ENCODE measurements around the gene FAM50B. TPM values are rescaled to one million over a fixed set of nuclear protein-coding genes. Genes with fewer than 3 reads are reported as not detected.

The FAM50B gene
- total RNA-seq, 2 experiments from 2014 or later: 2.7 to 2.8 TPM

- ChIA-PET POLR2A (no interaction called here), CTCF (no interaction called here)
- DNase-seq (no peak), ATAC-seq (ENCODE audit: poor library complexity) (no peak)
- no peak overlapping the region for H3K4me3 Mint-ChIP-seq
- Histone ChIP-seq H3K27me3 (ENCODE audit: control insufficient read depth in 1 of 2, insufficient read depth in 2 of 2, low read length in 2 of 2) (no peaks in the 10 kb centered on the region), H3K36me3 (ENCODE audit: insufficient read depth, low read length) (no peaks in the 10 kb centered on the region), H3K9me3 (ENCODE audit: control insufficient read depth in 1 of 2, insufficient read depth in 1 of 2, low read length in 2 of 2) (no peaks in the 10 kb centered on the region), H3K27ac (ENCODE audit: low read depth in 1 of 2, low read length in 2 of 2) (no peak overlapping the region), H3K4me1 (ENCODE audit: insufficient read depth, low read length) (no peaks in the 10 kb centered on the region), H3K4me3 (ENCODE audit: low read length) (no peak overlapping the region)
- H3K4me1 Mint-ChIP-seq (ENCODE audit: low read depth): no peaks in the 10 kb centered on the region
- no peaks in the 10 kb centered on the region for H3K36me3 Mint-ChIP-seq (ENCODE audit: low read depth)
- no peak overlapping the region for H3K27ac Mint-ChIP-seq
- TF ChIP-seq, protein P1, sequence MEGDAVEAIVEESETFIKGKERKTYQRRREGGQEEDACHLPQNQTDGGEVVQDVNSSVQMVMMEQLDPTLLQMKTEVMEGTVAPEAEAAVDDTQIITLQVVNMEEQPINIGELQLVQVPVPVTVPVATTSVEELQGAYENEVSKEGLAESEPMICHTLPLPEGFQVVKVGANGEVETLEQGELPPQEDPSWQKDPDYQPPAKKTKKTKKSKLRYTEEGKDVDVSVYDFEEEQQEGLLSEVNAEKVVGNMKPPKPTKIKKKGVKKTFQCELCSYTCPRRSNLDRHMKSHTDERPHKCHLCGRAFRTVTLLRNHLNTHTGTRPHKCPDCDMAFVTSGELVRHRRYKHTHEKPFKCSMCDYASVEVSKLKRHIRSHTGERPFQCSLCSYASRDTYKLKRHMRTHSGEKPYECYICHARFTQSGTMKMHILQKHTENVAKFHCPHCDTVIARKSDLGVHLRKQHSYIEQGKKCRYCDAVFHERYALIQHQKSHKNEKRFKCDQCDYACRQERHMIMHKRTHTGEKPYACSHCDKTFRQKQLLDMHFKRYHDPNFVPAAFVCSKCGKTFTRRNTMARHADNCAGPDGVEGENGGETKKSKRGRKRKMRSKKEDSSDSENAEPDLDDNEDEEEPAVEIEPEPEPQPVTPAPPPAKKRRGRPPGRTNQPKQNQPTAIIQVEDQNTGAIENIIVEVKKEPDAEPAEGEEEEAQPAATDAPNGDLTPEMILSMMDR (IDR thresholded peaks at IDR 0.05): no peak
- H3K9me3 Mint-ChIP-seq: no peaks in the 10 kb centered on the region
- H3K27me3 Mint-ChIP-seq: peaks cover 7% of the 10 kb centered on the region
- intact Hi-C loops (cut with DNase I, micrococcal nuclease): no loop called here
Observed at GRCh38 chr6:3835055-3835731, 14.0 kb upstream of the FAM50B start.

- Histone ChIP-seq H3K27me3 (ENCODE audit: control insufficient read depth in 1 of 2, insufficient read depth in 2 of 2, low read length in 2 of 2) (no peaks in the 10 kb centered on the region), H3K9me3 (ENCODE audit: control insufficient read depth in 1 of 2, insufficient read depth in 1 of 2, low read length in 2 of 2) (no peaks in the 10 kb centered on the region), H3K4me3 (ENCODE audit: low read length) (no peak overlapping the region), H3K4me1 (ENCODE audit: insufficient read depth, low read length) (no peaks in the 10 kb centered on the region), H3K27ac (ENCODE audit: low read depth in 1 of 2, low read length in 2 of 2) (no peak overlapping the region), H3K36me3 (ENCODE audit: insufficient read depth, low read length) (no peaks in the 10 kb centered on the region)
- H3K27me3 Mint-ChIP-seq: peaks cover 7% of the 10 kb centered on the region
- no peaks in the 10 kb centered on the region for H3K36me3 Mint-ChIP-seq (ENCODE audit: low read depth)
- no peak overlapping the region for H3K4me3 Mint-ChIP-seq
- no peak for DNase-seq
- ATAC-seq (ENCODE audit: poor library complexity): no peak
- CTCF ChIA-PET: no interaction called here
- POLR2A ChIA-PET: no interaction called here
- TF ChIP-seq, protein P1 (IDR thresholded peaks at IDR 0.05): no peak
- no peaks in the 10 kb centered on the region for H3K9me3 Mint-ChIP-seq
- H3K4me1 Mint-ChIP-seq (ENCODE audit: low read depth): no peaks in the 10 kb centered on the region
- H3K27ac Mint-ChIP-seq: no peak overlapping the region
- intact Hi-C loops (cut with DNase I, micrococcal nuclease): no loop called here
Observed at GRCh38 chr6:3835785-3836184, 13.4 kb upstream of the FAM50B start.

GRCh38 chr6:3836566-3836965, 12.6 kb upstream of the FAM50B start:
- H3K27ac Mint-ChIP-seq: no peak overlapping the region
- TF ChIP-seq, protein P1 (IDR thresholded peaks at IDR 0.05): no peak
- no peaks in the 10 kb centered on the region for H3K36me3 Mint-ChIP-seq (ENCODE audit: low read depth)
- CTCF ChIA-PET: no interaction called here
- no peaks in the 10 kb centered on the region for H3K4me1 ChIP-seq (ENCODE audit: insufficient read depth, low read length)
- H3K4me1 Mint-ChIP-seq (ENCODE audit: low read depth): no peaks in the 10 kb centered on the region
- H3K9me3 ChIP-seq (ENCODE audit: control insufficient read depth in 1 of 2, insufficient read depth in 1 of 2, low read length in 2 of 2): no peaks in the 10 kb centered on the region
- H3K27me3 ChIP-seq (ENCODE audit: control insufficient read depth in 1 of 2, insufficient read depth in 2 of 2, low read length in 2 of 2): no peaks in the 10 kb centered on the region
- ATAC-seq (ENCODE audit: poor library complexity) (no peak), DNase-seq (no peak)
- H3K4me3 Mint-ChIP-seq: no peak overlapping the region
- POLR2A ChIA-PET: no interaction called here
- no peak overlapping the region for H3K27ac ChIP-seq (ENCODE audit: low read depth in 1 of 2, low read length in 2 of 2)
- no peaks in the 10 kb centered on the region for H3K9me3 Mint-ChIP-seq
- peaks cover 7% of the 10 kb centered on the region for H3K27me3 Mint-ChIP-seq
- H3K4me3 ChIP-seq (ENCODE audit: low read length): no peak overlapping the region
- intact Hi-C loops (cut with DNase I, micrococcal nuclease): no loop called here
- no peaks in the 10 kb centered on the region for H3K36me3 ChIP-seq (ENCODE audit: insufficient read depth, low read length)
